ENCODE results near the gene NAIF1.

- no peak for TF ChIP-seq RAD21 (IDR thresholded peaks at IDR 0.05; ENCODE audit: low read depth)
- no peak for TF ChIP-seq TAF1 (IDR thresholded peaks at IDR 0.05; ENCODE audit: low read depth)
- no peak for TF ChIP-seq CEBPB (IDR thresholded peaks at IDR 0.05)
- TF ChIP-seq CREB1 (IDR thresholded peaks at IDR 0.05; ENCODE audit: low read depth): no peak
- no peak for TF ChIP-seq EGR1 (IDR thresholded peaks at IDR 0.05)
- no peak for TF ChIP-seq MAX (IDR thresholded peaks at IDR 0.05)
- TF ChIP-seq EP300 (IDR thresholded peaks at IDR 0.05; ENCODE audit: borderline replicate concordance): no peak
- TF ChIP-seq YY1 (IDR thresholded peaks at IDR 0.05; ENCODE audit: low read depth): no peak
- no peak for TF ChIP-seq TEAD4 (IDR thresholded peaks at IDR 0.05)
- TF ChIP-seq TCF12 (IDR thresholded peaks at IDR 0.05; ENCODE audit: low read depth): no peak
Measured at GRCh38 chr9:128059365-128059983, 7.6 kb downstream of the NAIF1 start.

Measured in Ishikawa (cell line).